Measurements from ENCODE around the gene PHLPP2.
"Not testable (repeated sequence)": the region's sequence is repeated elsewhere in the genome, so short reads cannot be mapped to it uniquely, and the experiment has no call there.

PHLPP2 gene

DNA sequence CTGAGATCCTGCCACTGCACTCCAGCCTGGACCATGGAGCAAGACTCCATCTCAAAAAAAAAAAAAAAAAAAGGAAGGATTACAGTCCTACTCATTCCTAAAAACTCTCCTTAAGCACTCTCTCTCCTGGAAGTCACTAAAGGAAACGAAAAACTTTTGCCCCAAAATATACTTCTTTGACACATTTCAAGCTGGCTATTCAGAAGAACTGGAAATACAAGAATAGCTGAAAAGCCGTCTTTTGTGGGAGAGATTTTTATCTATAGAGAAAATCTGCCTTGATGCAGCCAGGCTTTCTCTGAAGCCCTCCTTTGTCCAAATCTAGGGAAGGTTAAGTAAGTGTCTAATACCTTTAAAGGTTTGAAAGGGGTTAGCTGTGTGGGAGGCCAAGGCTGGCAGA lies 115.4 kb downstream of the PHLPP2 start:
- H3K9me3 ChIP-seq (ENCODE audit: insufficient read depth, low read depth, low read length), result no peaks in the 10 kb centered on the region
- H3K4me1 ChIP-seq (ENCODE audit: insufficient read depth, low read length), result no peaks in the 10 kb centered on the region
- no peaks in the 10 kb centered on the region for H3K36me3 ChIP-seq (ENCODE audit: insufficient read depth, low read depth, low read length)
- H3K4me3 ChIP-seq (ENCODE audit: low read length), result no peak overlapping the region
- H3K27ac ChIP-seq (ENCODE audit: low read length), result no peak overlapping the region
- no peaks in the 10 kb centered on the region for H3K27me3 ChIP-seq (ENCODE audit: insufficient read depth, low read length)
- H3K9ac ChIP-seq (ENCODE audit: low read depth, low read length), result no peak overlapping the region

DNA sequence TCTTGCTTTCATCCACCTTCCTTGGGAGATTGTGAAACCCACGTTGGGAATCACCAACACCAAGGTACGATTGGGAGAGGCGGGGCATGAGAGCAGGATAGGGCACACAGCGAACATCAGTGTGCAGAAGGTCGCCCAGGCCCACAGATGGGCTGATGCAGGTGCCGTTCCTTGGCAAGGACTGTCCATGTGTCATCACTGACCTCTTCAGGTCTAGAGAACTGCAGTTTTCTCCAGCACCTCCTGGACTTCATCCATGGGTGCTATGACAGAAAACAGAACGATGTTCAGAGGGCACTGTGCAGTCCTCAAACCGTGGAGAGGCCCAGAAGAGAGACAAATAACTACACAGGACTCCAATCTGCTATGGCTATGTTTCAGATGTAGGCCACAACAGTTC lies 123.7 kb downstream of the PHLPP2 start:
- Histone ChIP-seq H3K9me3 (ENCODE audit: insufficient read depth, low read depth, low read length) (no peaks in the 10 kb centered on the region), H3K4me1 (ENCODE audit: insufficient read depth, low read length) (no peaks in the 10 kb centered on the region), H3K27me3 (ENCODE audit: insufficient read depth, low read length) (no peaks in the 10 kb centered on the region), H3K4me3 (ENCODE audit: low read length) (no peak overlapping the region), H3K36me3 (ENCODE audit: insufficient read depth, low read depth, low read length) (no peaks in the 10 kb centered on the region), H3K27ac (ENCODE audit: low read length) (no peak overlapping the region), H3K9ac (ENCODE audit: low read depth, low read length) (no peak overlapping the region)

DNA sequence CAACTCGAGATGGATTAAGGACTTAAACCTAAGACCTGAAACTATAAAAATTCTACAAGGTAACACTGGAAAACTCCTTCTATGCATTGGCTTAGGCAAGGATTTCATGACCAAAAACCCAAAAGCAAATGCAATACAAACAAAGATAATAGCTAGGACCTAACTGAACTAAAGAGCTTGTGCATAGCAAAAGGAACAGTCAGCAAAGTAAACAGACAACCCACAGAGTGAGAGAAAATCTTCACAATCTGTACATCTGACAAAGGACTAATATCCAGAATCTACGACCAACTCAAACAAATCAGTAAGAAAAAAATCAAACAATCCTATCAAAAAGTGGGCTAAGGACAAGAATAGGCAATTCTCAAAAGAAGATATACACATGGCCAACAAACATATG lies 126.1 kb downstream of the PHLPP2 start:
- H3K27ac ChIP-seq (ENCODE audit: low read length); H3K4me3 ChIP-seq (ENCODE audit: low read length); H3K27me3 ChIP-seq (ENCODE audit: insufficient read depth, low read length); H3K9me3 ChIP-seq (ENCODE audit: insufficient read depth, low read depth, low read length); H3K9ac ChIP-seq (ENCODE audit: low read depth, low read length); H3K4me1 ChIP-seq (ENCODE audit: insufficient read depth, low read length); H3K36me3 ChIP-seq (ENCODE audit: insufficient read depth, low read depth, low read length): not testable (repeated sequence)

DNA sequence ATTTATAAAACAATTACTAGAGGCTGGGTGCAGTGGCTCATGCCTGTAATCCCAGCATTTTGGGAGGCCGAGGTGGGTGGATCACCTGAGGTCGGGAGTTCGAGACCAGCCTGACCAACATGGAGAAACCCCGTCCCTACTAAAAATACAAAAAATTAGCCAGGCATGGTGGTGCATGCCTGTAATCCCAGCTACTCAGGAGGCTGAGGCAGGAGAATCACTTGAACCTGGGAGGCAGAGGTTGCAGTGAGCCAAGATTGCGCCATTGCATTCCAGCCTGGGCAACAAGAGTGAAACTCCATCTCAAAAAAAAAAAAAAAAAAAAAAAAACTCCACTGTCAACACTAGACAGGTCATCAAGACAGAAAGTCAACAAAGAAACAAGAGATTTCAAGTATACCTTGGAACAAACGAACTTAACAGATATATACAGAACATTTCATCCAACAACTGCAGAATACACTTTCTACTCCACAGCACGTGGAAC lies 129.1 kb downstream of the PHLPP2 start:
- H3K9ac ChIP-seq (ENCODE audit: low read depth, low read length); H3K9me3 ChIP-seq (ENCODE audit: insufficient read depth, low read depth, low read length); H3K4me1 ChIP-seq (ENCODE audit: insufficient read depth, low read length); H3K36me3 ChIP-seq (ENCODE audit: insufficient read depth, low read depth, low read length); H3K27ac ChIP-seq (ENCODE audit: low read length); H3K27me3 ChIP-seq (ENCODE audit: insufficient read depth, low read length); H3K4me3 ChIP-seq (ENCODE audit: low read length): not testable (repeated sequence)
